GM19193 (cell line): ENCODE data around the gene CAMSAP3.

Experiments used
- POLR2A ChIP-seq: IDR thresholded peaks from 4 replicates; pipeline ENCODE4 v1.6.1; 2011; ENCODE audit not compliant: insufficient read depth, insufficient read length; ENCODE audit errors: extremely low read depth

The CAMSAP3 gene

GRCh38 chr19:7633698-7634097 lies 38.0 kb downstream of the CAMSAP3 start, which contains the start of gene PCP2:
TSS of gene PCP2 (minus strand) at chr19:7633719. CDS start at chr19:7633457, 262 bp downstream.
- TF ChIP-seq POLR2A = no peak

GRCh38 chr19:7635670-7636069 lies 40.0 kb downstream of the CAMSAP3 start:
- no peak for TF ChIP-seq POLR2A

GRCh38 chr19:7636317-7636690 lies 40.6 kb downstream of the CAMSAP3 start:
- no peak for TF ChIP-seq POLR2A

GRCh38 chr19:7636691-7637373 lies 41.2 kb downstream of the CAMSAP3 start, which contains the start of gene STXBP2:
TSS of gene STXBP2 (plus strand) at chr19:7637110. CDS start at chr19:7637150, 40 bp downstream.
- peak; percentile 90 for TF ChIP-seq POLR2A

GRCh38 chr19:7637374-7638256 lies 42.0 kb downstream of the CAMSAP3 start:
- no peak for TF ChIP-seq POLR2A

GRCh38 chr19:7638802-7639465 lies 43.3 kb downstream of the CAMSAP3 start:
- no peak for TF ChIP-seq POLR2A

- no peak for TF ChIP-seq POLR2A
These were observed 44.2 kb downstream of the CAMSAP3 start for GRCh38 chr19:7639863-7640348.

- no peak for TF ChIP-seq POLR2A
These were observed 45.1 kb downstream of the CAMSAP3 start for GRCh38 chr19:7640803-7641202.

- TF ChIP-seq POLR2A = no peak
These were observed 45.9 kb downstream of the CAMSAP3 start for GRCh38 chr19:7641290-7642276.

- no peak for TF ChIP-seq POLR2A
These were observed 46.8 kb downstream of the CAMSAP3 start for GRCh38 chr19:7642295-7643030.

GRCh38 chr19:7643031-7643415 lies 47.4 kb downstream of the CAMSAP3 start:
- no peak for TF ChIP-seq POLR2A

- TF ChIP-seq POLR2A = no peak
These were observed 48.9 kb downstream of the CAMSAP3 start for GRCh38 chr19:7644550-7644877.

- TF ChIP-seq POLR2A = no peak
These were observed 49.5 kb downstream of the CAMSAP3 start for GRCh38 chr19:7645163-7645562.

- TF ChIP-seq POLR2A = no peak
These were observed 50.2 kb downstream of the CAMSAP3 start for GRCh38 chr19:7645656-7646425.

GRCh38 chr19:7646426-7646700 lies 50.7 kb downstream of the CAMSAP3 start:
- no peak for TF ChIP-seq POLR2A
